ENCODE measurements around the gene RADIL.

GRCh38 chr7:4831723-4832495, 51.6 kb downstream of the RADIL start:
- TF ChIP-seq ZFX (IDR thresholded peaks at IDR 0.05; ENCODE audit: borderline replicate concordance) (no peak), CTCF (IDR thresholded peaks at IDR 0.05) (no peak)

Data from 22Rv1 (cell line).